ENCODE measurements around the gene STRN. TPM values are rescaled to one million over a fixed set of nuclear protein-coding genes. Genes with fewer than 3 reads are reported as not detected.
"Not testable (repeated sequence)": the region's sequence is repeated elsewhere in the genome, so short reads cannot be mapped to it uniquely, and the experiment has no call there.

STRN gene
- total RNA-seq, 2 experiments from 2014 or later = 16.1 to 32.6 TPM

- Histone ChIP-seq H3K79me2 (ENCODE audit: insufficient read depth, low read depth, low read length) (no peaks in the 10 kb centered on the region), H3K9me2 (ENCODE audit: insufficient read depth, low read length) (no peaks in the 10 kb centered on the region), H3K4me2 (ENCODE audit: low read length) (no peak overlapping the region), H3K4me3 (ENCODE audit: low read depth, low read length, poor library complexity, severe bottlenecking) (no peak overlapping the region), H3K36me3 (ENCODE audit: insufficient read depth, low read length) (peaks cover 16% of the 10 kb centered on the region), H2AFZ (ENCODE audit: low read length) (no peak overlapping the region), H3K9me3 (ENCODE audit: low read length) (no peaks in the 10 kb centered on the region), H3K27ac (ENCODE audit: low read depth, low read length, poor library complexity, severe bottlenecking) (no peak overlapping the region), H4K20me1 (ENCODE audit: insufficient read depth, low read length) (no peaks in the 10 kb centered on the region), H3K4me1 (ENCODE audit: insufficient read depth, low read length, poor library complexity, severe bottlenecking) (no peaks in the 10 kb centered on the region)
- ChIA-PET CTCF (ENCODE audit: unreplicated experiment) (no interaction called here), POLR2A (interaction anchor here (0.5 to 1.4 kb wide), 4 partner anchors 11 to 174 kb away, joined by 3 read pairs; no protein-coding TSS in a partner anchor)
- TF ChIP-seq EZH2phosphoT487 (IDR thresholded peaks at IDR 0.05; ENCODE audit: borderline replicate concordance, low read depth, low read length) (no peak), CTCF (conservative IDR thresholded peaks at IDR 0.05; ENCODE audit: low read length) (no peak)
- no peak for DNase-seq (ENCODE audit: low spot score)
- BruUV-seq (replicated peaks) = no TSS peak
- intact Hi-C loops (cut with micrococcal nuclease; ENCODE audit: unreplicated experiment) = no loop called here
These were observed 63.8 kb downstream of the STRN start for GRCh38 chr2:36902385-36903120.

DNA sequence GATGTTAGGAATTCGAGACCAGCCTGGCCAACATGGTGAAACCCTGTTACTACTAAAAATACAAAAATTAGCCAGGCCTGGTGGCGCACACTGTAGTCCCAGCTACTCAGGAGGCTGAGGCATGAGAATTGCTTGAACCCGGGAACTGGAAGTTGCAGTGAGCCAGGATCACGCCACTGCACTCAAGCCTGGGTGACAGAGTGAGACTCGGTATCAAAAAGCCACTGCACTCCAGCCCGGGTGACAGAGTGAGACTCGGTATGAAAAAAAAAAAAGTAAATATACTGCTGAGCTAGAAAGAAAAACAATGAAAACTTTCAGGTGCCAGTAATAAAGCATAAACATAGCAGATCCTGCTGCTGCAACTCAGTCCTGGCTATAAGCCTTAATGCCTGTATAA is 73.5 kb downstream of the STRN start:
- Histone ChIP-seq H3K27ac (ENCODE audit: low read depth, low read length, poor library complexity, severe bottlenecking) (no peak overlapping the region), H4K20me1 (ENCODE audit: insufficient read depth, low read length) (no peaks in the 10 kb centered on the region), H3K9me2 (ENCODE audit: insufficient read depth, low read length) (no peaks in the 10 kb centered on the region), H3K79me2 (ENCODE audit: insufficient read depth, low read depth, low read length) (no peaks in the 10 kb centered on the region), H3K4me1 (ENCODE audit: insufficient read depth, low read length, poor library complexity, severe bottlenecking) (no peaks in the 10 kb centered on the region), H3K4me3 (ENCODE audit: low read depth, low read length, poor library complexity, severe bottlenecking) (no peak overlapping the region), H2AFZ (ENCODE audit: low read length) (no peak overlapping the region), H3K9me3 (ENCODE audit: low read length) (no peaks in the 10 kb centered on the region), H3K4me2 (ENCODE audit: low read length) (no peak overlapping the region), H3K36me3 (ENCODE audit: insufficient read depth, low read length) (peaks cover 33% of the 10 kb centered on the region; the same call in 1 of the 2 replicates)
- ChIA-PET CTCF (ENCODE audit: unreplicated experiment) (no interaction called here), POLR2A (interaction anchor here (0.5 to 1.0 kb wide), 2 partner anchors 26 to 219 kb away, joined by 3 read pairs; no protein-coding TSS in a partner anchor)
- intact Hi-C loops (cut with micrococcal nuclease; ENCODE audit: unreplicated experiment) = no loop called here
- TF ChIP-seq CTCF (conservative IDR thresholded peaks at IDR 0.05; ENCODE audit: low read length) (no peak), EZH2phosphoT487 (IDR thresholded peaks at IDR 0.05; ENCODE audit: borderline replicate concordance, low read depth, low read length) (no peak)
- DNase-seq (ENCODE audit: low spot score) = no peak
- no TSS peak for BruUV-seq (replicated peaks)

DNA sequence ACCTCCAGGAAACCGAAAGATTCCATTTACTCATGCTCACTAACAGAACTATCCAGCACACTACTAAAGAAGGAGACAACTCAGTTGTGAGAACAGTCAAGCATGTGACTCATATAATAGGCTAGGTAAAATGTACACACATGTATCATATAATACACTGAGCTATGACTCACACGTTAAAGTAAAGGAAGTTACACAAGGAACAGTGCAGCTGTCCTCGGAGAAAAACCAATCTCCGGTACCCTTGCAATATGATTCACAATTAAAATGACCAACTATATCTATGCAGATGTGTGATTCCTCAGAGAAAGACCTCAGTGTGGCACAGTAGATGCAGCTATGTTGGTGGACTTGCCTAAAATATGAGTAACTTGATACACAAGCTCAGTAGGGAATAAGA is 76.5 kb downstream of the STRN start:
- ChIA-PET CTCF (ENCODE audit: unreplicated experiment) (no interaction called here), POLR2A (no interaction called here)
- Histone ChIP-seq H3K36me3 (ENCODE audit: insufficient read depth, low read length) (peaks cover 42% of the 10 kb centered on the region; the same call in 1 of the 2 replicates), H3K79me2 (ENCODE audit: insufficient read depth, low read depth, low read length) (no peaks in the 10 kb centered on the region), H3K9me2 (ENCODE audit: insufficient read depth, low read length) (no peaks in the 10 kb centered on the region), H3K27ac (ENCODE audit: low read depth, low read length, poor library complexity, severe bottlenecking) (no peak overlapping the region), H3K4me1 (ENCODE audit: insufficient read depth, low read length, poor library complexity, severe bottlenecking) (no peaks in the 10 kb centered on the region), H3K9me3 (ENCODE audit: low read length) (no peaks in the 10 kb centered on the region), H4K20me1 (ENCODE audit: insufficient read depth, low read length) (no peaks in the 10 kb centered on the region), H2AFZ (ENCODE audit: low read length) (no peak overlapping the region), H3K4me3 (ENCODE audit: low read depth, low read length, poor library complexity, severe bottlenecking) (no peak overlapping the region), H3K4me2 (ENCODE audit: low read length) (no peak overlapping the region)
- intact Hi-C loops (cut with micrococcal nuclease; ENCODE audit: unreplicated experiment) = no loop called here
- TF ChIP-seq CTCF (conservative IDR thresholded peaks at IDR 0.05; ENCODE audit: low read length) (no peak), EZH2phosphoT487 (IDR thresholded peaks at IDR 0.05; ENCODE audit: borderline replicate concordance, low read depth, low read length) (no peak)
- DNase-seq (ENCODE audit: low spot score) = no peak
- no TSS peak for BruUV-seq (replicated peaks)

GRCh38 chr2:36887095-36887494 is 79.2 kb downstream of the STRN start:
- H3K4me2 ChIP-seq (ENCODE audit: low read length); intact Hi-C loops (cut with micrococcal nuclease; ENCODE audit: unreplicated experiment); H3K4me3 ChIP-seq (ENCODE audit: low read depth, low read length, poor library complexity, severe bottlenecking); H3K4me1 ChIP-seq (ENCODE audit: insufficient read depth, low read length, poor library complexity, severe bottlenecking); H3K9me2 ChIP-seq (ENCODE audit: insufficient read depth, low read length); H3K79me2 ChIP-seq (ENCODE audit: insufficient read depth, low read depth, low read length); POLR2A ChIA-PET; H3K27ac ChIP-seq (ENCODE audit: low read depth, low read length, poor library complexity, severe bottlenecking); CTCF ChIA-PET (ENCODE audit: unreplicated experiment); H3K9me3 ChIP-seq (ENCODE audit: low read length); H4K20me1 ChIP-seq (ENCODE audit: insufficient read depth, low read length); BruUV-seq (replicated peaks); DNase-seq (ENCODE audit: low spot score); H2AFZ ChIP-seq (ENCODE audit: low read length): not testable (repeated sequence)
- peaks cover 36% of the 10 kb centered on the region; the same call in 1 of the 2 replicates for H3K36me3 ChIP-seq (ENCODE audit: insufficient read depth, low read length)
